ENCODE data around the gene RIPK3. TPM values are rescaled to one million over a fixed set of nuclear protein-coding genes. Genes with fewer than 3 reads are reported as not detected.
"Not testable (repeated sequence)": the region's sequence is repeated elsewhere in the genome, so short reads cannot be mapped to it uniquely, and the experiment has no call there.

Gene RIPK3
- total RNA-seq, 2 experiments from 2014 or later, result 5.9 to 7.6 TPM

DNA sequence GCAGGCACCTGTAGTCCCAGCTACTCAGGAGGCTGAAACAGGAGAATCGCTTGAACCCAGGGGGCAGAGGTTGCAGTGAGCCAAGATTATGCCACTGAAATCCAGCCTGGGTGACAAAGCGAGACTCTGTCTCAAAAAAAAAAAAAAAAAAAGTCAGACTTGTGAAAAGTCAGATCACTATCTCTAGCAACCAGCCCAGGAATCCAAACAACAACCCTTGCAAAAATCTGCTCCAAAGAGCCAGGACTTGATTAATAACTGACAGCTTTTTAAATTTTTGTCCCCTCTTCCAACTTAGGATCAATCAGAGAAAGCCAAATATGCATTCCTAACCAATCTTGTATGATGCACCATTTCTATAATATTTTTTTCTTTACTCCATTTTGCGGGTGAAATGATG, 20.5 kb upstream of the RIPK3 start:
- intact Hi-C loops (cut with micrococcal nuclease), result no loop called here
- no peak overlapping the region for H3K4me3 Mint-ChIP-seq
- H3K36me3 Mint-ChIP-seq (ENCODE audit: low read depth), result no peaks in the 10 kb centered on the region
- H3K9me3 Mint-ChIP-seq, result no peaks in the 10 kb centered on the region
- no peak for DNase-seq
- H3K4me1 Mint-ChIP-seq (ENCODE audit: low read depth), result no peaks in the 10 kb centered on the region
- H3K27ac Mint-ChIP-seq, result no peak overlapping the region
- CTCF ChIA-PET, result interaction anchor here (1.0 to 3.3 kb wide), 2 partner anchors 71 to 76 kb away, joined by 9 to 15 read pairs; no protein-coding TSS in a partner anchor
- H3K27me3 Mint-ChIP-seq (ENCODE audit: low read depth), result peaks cover 14% of the 10 kb centered on the region

GRCh38 chr14:24356208-24356607, 16.4 kb upstream of the RIPK3 start:
- intact Hi-C loops (cut with micrococcal nuclease), result no loop called here
- H3K4me1 Mint-ChIP-seq (ENCODE audit: low read depth), result peaks cover 8% of the 10 kb centered on the region
- CTCF ChIA-PET, result interaction anchor here (0.6 kb wide), 1 partner anchor 69 kb away, joined by 4 read pairs; no protein-coding TSS in a partner anchor
- no peaks in the 10 kb centered on the region for H3K9me3 Mint-ChIP-seq
- peaks cover 18% of the 10 kb centered on the region for H3K27me3 Mint-ChIP-seq (ENCODE audit: low read depth)
- no peaks in the 10 kb centered on the region for H3K36me3 Mint-ChIP-seq (ENCODE audit: low read depth)
- no peak for DNase-seq
- H3K4me3 Mint-ChIP-seq, result no peak overlapping the region
- no peak overlapping the region for H3K27ac Mint-ChIP-seq

DNA sequence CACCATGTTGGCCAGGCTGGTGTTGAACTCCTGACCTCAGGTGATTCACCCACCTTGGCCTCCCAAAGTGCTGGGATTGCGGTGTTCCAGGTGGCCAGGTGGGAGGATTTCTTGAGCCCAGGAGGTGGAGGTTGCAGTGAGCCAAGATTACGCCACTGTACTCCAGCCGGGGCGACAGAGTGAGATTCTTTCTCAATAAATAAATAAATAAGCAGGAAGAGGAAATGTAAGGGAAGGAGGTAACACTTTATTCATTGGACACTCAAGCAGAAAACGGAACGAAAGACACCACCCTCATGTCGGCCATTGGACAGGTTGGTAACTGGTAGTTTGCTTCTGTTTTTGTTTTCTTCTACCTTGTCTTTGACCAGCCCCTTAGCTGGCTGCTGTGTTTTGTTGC, 15.2 kb upstream of the RIPK3 start:
- H3K27me3 Mint-ChIP-seq (ENCODE audit: low read depth), result peaks cover 23% of the 10 kb centered on the region
- H3K27ac Mint-ChIP-seq, result no peak overlapping the region
- intact Hi-C loops (cut with micrococcal nuclease), result no loop called here
- H3K36me3 Mint-ChIP-seq (ENCODE audit: low read depth), result no peaks in the 10 kb centered on the region
- no peaks in the 10 kb centered on the region for H3K9me3 Mint-ChIP-seq
- DNase-seq, result no peak
- no peak overlapping the region for H3K4me3 Mint-ChIP-seq
- H3K4me1 Mint-ChIP-seq (ENCODE audit: low read depth), result peaks cover 8% of the 10 kb centered on the region
- CTCF ChIA-PET, result interaction anchor here (0.6 kb wide), 1 partner anchor 81 kb away, joined by 3 read pairs; no protein-coding TSS in a partner anchor

- H3K4me1 Mint-ChIP-seq (ENCODE audit: low read depth); DNase-seq; H3K27ac Mint-ChIP-seq; intact Hi-C loops (cut with micrococcal nuclease); H3K9me3 Mint-ChIP-seq; H3K36me3 Mint-ChIP-seq (ENCODE audit: low read depth); H3K4me3 Mint-ChIP-seq: not testable (repeated sequence)
- H3K27me3 Mint-ChIP-seq (ENCODE audit: low read depth), result peaks cover 29% of the 10 kb centered on the region
- CTCF ChIA-PET, result interaction anchor here (0.6 kb wide), 1 partner anchor 81 kb away, joined by 3 read pairs; no protein-coding TSS in a partner anchor
Measured at GRCh38 chr14:24354482-24354825, 14.7 kb upstream of the RIPK3 start.

DNA sequence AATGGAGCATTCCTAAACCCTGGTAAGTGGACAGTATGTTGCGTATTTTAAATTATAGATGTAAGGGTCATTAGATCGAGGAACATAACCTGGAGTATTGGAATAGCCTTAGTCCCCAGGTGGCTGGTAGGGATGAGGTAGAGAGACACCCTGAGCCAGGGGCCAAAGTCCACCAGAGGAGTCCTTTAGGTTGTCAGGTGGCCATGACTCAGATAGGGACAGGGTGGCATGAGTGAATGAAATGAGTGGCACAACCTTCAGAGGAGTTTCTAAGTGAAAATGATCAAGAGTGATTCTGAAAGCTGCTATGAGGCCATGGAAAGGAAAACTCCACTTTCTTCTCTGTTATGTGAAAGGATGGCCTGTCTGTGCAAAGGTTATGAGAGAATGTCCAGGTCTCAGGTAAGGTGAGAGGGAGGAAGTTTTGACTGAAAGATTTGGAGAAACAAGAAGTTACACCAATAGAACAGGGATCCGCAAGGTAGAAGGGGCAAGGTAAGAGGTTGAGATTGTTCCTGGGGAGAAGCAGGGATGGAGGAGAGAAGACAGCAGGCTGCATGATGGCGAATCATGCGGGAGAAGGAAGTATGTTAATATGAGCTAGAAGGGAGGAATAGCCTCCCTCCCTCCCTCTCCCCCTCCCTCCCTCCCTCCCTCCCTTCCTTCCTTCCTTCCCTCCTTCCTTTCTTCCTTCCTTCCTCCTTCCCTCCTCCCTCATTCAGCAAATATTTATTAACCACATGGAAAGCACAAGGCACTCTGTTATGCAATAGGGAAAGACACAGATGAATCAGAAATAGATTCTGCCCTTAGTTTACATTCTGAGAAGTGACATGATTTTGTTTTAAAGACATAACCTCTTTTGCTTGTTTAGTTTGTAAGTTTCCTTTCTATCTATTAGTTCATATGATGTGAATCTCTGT, 14.0 kb upstream of the RIPK3 start:
- Mint-ChIP-seq H3K27ac (no peak overlapping the region), H3K9me3 (no peaks in the 10 kb centered on the region), H3K4me1 (ENCODE audit: low read depth) (peaks cover 8% of the 10 kb centered on the region), H3K4me3 (no peak overlapping the region), H3K36me3 (ENCODE audit: low read depth) (no peaks in the 10 kb centered on the region), H3K27me3 (ENCODE audit: low read depth) (peaks cover 31% of the 10 kb centered on the region)
- DNase-seq, result no peak
- CTCF ChIA-PET, result no interaction called here
- intact Hi-C loops (cut with micrococcal nuclease), result no loop called here

DNA sequence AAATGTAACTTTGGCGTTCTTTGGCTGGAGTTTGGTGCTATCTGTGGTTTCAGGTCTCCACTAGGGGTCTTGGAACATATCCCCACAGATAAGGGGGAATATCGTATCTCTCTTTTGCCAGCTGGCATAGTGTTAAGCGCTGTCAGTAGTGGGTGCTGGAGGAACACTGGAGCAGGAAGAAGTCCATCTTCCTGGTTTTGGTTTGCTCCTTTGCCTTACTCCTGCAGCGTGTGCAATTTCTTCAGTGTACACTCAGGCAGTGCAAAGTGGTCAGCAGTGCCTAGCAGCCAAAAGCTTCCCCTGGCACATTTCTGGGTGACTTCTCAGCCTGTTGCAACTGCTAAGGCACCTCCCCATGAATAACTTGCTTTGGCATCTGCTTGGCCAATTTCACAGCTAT, 11.7 kb upstream of the RIPK3 start:
- Mint-ChIP-seq H3K36me3 (ENCODE audit: low read depth) (no peaks in the 10 kb centered on the region), H3K9me3 (no peaks in the 10 kb centered on the region), H3K4me3 (no peak overlapping the region), H3K27me3 (ENCODE audit: low read depth) (peaks cover 31% of the 10 kb centered on the region), H3K27ac (no peak overlapping the region), H3K4me1 (ENCODE audit: low read depth) (peaks cover 8% of the 10 kb centered on the region)
- intact Hi-C loops (cut with micrococcal nuclease), result no loop called here
- CTCF ChIA-PET, result interaction anchor here (0.7 to 1.8 kb wide), 5 partner anchors 18 to 86 kb away, joined by 3 to 11 read pairs (median 5); no protein-coding TSS in a partner anchor
- DNase-seq, result no peak

DNA sequence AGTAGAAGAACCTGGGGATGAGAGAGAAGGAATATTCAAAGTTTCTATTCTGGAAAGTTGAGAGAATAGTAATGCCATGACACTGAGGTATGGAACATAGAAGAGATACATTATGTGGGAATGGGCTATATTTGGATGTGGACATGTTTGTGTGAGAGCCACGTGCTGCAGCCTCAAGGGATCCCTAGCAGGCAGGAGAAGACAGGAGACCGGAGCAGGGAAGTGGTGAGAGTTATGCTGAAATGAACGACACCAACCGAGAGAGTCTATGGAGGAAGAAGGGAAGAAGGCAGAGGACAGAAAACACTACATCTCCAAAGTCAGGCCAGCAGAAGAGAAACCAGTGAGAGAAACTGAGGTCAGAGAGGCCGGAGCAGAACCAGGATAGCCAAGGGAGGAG, 10.0 kb upstream of the RIPK3 start:
- H3K4me1 Mint-ChIP-seq (ENCODE audit: low read depth), result peaks cover 8% of the 10 kb centered on the region
- intact Hi-C loops (cut with micrococcal nuclease), result no loop called here
- CTCF ChIA-PET, result interaction anchor here (0.7 to 1.2 kb wide), 2 partner anchors 16 to 19 kb away, joined by 4 to 6 read pairs; no protein-coding TSS in a partner anchor
- no peaks in the 10 kb centered on the region for H3K36me3 Mint-ChIP-seq (ENCODE audit: low read depth)
- H3K27ac Mint-ChIP-seq, result no peak overlapping the region
- no peaks in the 10 kb centered on the region for H3K9me3 Mint-ChIP-seq
- peaks cover 37% of the 10 kb centered on the region for H3K27me3 Mint-ChIP-seq (ENCODE audit: low read depth)
- H3K4me3 Mint-ChIP-seq, result no peak overlapping the region
- DNase-seq, result no peak

- Mint-ChIP-seq H3K4me1 (ENCODE audit: low read depth) (no peaks in the 10 kb centered on the region), H3K9me3 (no peaks in the 10 kb centered on the region), H3K27ac (no peak overlapping the region), H3K36me3 (ENCODE audit: low read depth) (no peaks in the 10 kb centered on the region), H3K27me3 (ENCODE audit: low read depth) (peaks cover 34% of the 10 kb centered on the region), H3K4me3 (no peak overlapping the region)
- CTCF ChIA-PET, result interaction anchor here (0.6 to 5.3 kb wide), 5 partner anchors 11 to 83 kb away, joined by 5 to 34 read pairs (median 8); partner anchors contain the start of genes ADCY4, CBLN3 and KHNYN
- no peak for DNase-seq
- intact Hi-C loops (cut with micrococcal nuclease), result no loop called here
Measured at GRCh38 chr14:24348186-24348585, 8.4 kb upstream of the RIPK3 start.

DNA sequence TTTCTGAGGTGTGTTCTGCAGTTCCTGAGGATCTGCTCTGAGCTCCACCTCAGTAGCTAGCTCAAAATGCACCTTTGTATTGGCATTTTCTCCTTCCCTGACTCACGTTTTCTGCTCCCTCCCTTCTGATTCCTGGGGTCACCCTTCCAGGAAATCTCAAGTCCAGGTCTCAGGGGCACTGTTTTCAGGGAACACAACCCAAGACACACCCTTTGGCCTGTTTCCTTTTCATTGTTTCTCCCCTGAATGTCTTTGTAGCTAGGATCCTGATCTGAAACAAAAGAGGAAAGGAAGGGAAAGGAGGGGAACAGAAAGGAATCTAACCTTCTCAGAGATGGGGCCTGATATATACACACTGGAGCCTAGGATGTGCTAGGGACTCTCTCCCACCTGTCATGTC, 7.3 kb upstream of the RIPK3 start:
- Mint-ChIP-seq H3K27ac (no peak overlapping the region), H3K4me1 (ENCODE audit: low read depth) (no peaks in the 10 kb centered on the region), H3K27me3 (ENCODE audit: low read depth) (peaks cover 31% of the 10 kb centered on the region), H3K9me3 (no peaks in the 10 kb centered on the region), H3K36me3 (ENCODE audit: low read depth) (no peaks in the 10 kb centered on the region), H3K4me3 (no peak overlapping the region)
- no peak for DNase-seq
- CTCF ChIA-PET, result interaction anchor here (0.6 to 5.3 kb wide), 5 partner anchors 13 to 261 kb away, joined by 3 to 34 read pairs (median 4); partner anchors contain the start of genes ADCY4, CBLN3 and KHNYN
- intact Hi-C loops (cut with micrococcal nuclease), result no loop called here

GRCh38 chr14:24343795-24344660, 4.2 kb upstream of the RIPK3 start:
- peaks cover 8% of the 10 kb centered on the region for H3K27me3 Mint-ChIP-seq (ENCODE audit: low read depth)
- H3K9me3 Mint-ChIP-seq, result no peaks in the 10 kb centered on the region
- intact Hi-C loops (cut with micrococcal nuclease), result no loop called here
- DNase-seq, result no peak
- H3K4me3 Mint-ChIP-seq, result no peak overlapping the region
- CTCF ChIA-PET, result interaction anchor here (1.2 to 5.3 kb wide), 4 partner anchors 10 to 92 kb away, joined by 3 to 34 read pairs (median 12); partner anchors contain the start of genes ADCY4, CBLN3 and KHNYN
- no peak overlapping the region for H3K27ac Mint-ChIP-seq
- no peaks in the 10 kb centered on the region for H3K36me3 Mint-ChIP-seq (ENCODE audit: low read depth)
- H3K4me1 Mint-ChIP-seq (ENCODE audit: low read depth), result peaks cover 10% of the 10 kb centered on the region

DNA sequence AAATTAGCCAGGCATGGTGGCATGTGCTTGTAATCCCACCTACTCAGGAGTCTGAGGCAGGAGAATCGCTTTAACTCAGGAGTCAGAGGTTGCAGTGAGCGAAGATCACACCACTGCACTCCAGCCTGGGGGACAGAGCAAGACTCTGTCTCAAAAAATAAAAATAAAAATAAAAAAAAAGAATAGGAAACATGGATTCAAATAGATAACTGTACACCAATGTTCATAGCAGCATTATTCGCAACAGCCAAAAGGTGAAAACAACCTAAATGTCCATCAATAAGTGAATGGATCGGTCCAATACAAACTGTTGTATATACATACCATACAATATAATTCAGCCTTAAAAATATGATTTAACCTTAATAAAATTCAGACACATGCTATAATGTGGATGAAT, 3.1 kb upstream of the RIPK3 start:
- peaks cover 19% of the 10 kb centered on the region for H3K4me1 Mint-ChIP-seq (ENCODE audit: low read depth)
- H3K27ac Mint-ChIP-seq, result no peak overlapping the region
- H3K4me3 Mint-ChIP-seq, result no peak overlapping the region
- peaks cover 8% of the 10 kb centered on the region for H3K27me3 Mint-ChIP-seq (ENCODE audit: low read depth)
- DNase-seq, result no peak
- H3K9me3 Mint-ChIP-seq, result no peaks in the 10 kb centered on the region
- H3K36me3 Mint-ChIP-seq (ENCODE audit: low read depth), result no peaks in the 10 kb centered on the region
- CTCF ChIA-PET, result interaction anchor here (1.2 to 1.4 kb wide), 2 partner anchors 9 to 23 kb away, joined by 3 to 8 read pairs; no protein-coding TSS in a partner anchor
- intact Hi-C loops (cut with micrococcal nuclease), result no loop called here

- intact Hi-C loops (cut with micrococcal nuclease), result loop anchor here (1.0 to 2.0 kb wide), 2 partner anchors 26 to 90 kb away; no protein-coding TSS in a partner anchor
- no peak for DNase-seq
- Mint-ChIP-seq H3K27ac (no peak overlapping the region), H3K4me1 (ENCODE audit: low read depth) (peaks cover 19% of the 10 kb centered on the region), H3K9me3 (no peaks in the 10 kb centered on the region), H3K4me3 (no peak overlapping the region), H3K36me3 (ENCODE audit: low read depth) (peaks cover 2% of the 10 kb centered on the region), H3K27me3 (ENCODE audit: low read depth) (peaks cover 8% of the 10 kb centered on the region)
- CTCF ChIA-PET, result interaction anchor here (1.0 to 25.1 kb wide), 7 partner anchors 9 to 125 kb away, joined by 3 to 617 read pairs (median 5); partner anchors contain the start of genes CBLN3, KHNYN and MDP1
Measured at GRCh38 chr14:24340606-24341005, 815 bp upstream of the RIPK3 start.
